Fibroblast of lung (primary cell): ENCODE data around the gene KIAA1614.

Experiments used
- CTCF ChIP-seq, 2 donors: IDR thresholded peaks in 1 of 2; conservative IDR thresholded peaks in 1 of 2; 1 replicate in 1 of 2; 2 replicates in 1 of 2; pipeline ENCODE4 v1.5.1; 2011 to 2012; ENCODE audit warnings: low read length in 2 of 2, control low read depth in 1 of 2, inconsistent platforms in 1 of 2, low read depth in 1 of 2, mild to moderate bottlenecking in 1 of 2
- EZH2 ChIP-seq: IDR thresholded peaks from 2 replicates; pipeline ENCODE4 v1.5.1; 2012; ENCODE audit warnings: low read length, control low read depth, mild to moderate bottlenecking; ENCODE audit errors: missing control alignments

GRCh38 chr1:180926164-180926981 lies 13.7 kb downstream of the KIAA1614 start:
- TF ChIP-seq CTCF (conservative IDR thresholded peaks at IDR 0.05 in 1 of 2, IDR thresholded peaks at IDR 0.05 in 1 of 2; ENCODE audit: low read depth in 1 of 2, low read length in 2 of 2) (no peak), EZH2 (no peak)
